GM19452 (cell line): Measurements from ENCODE around the gene PLK5.
A peak's percentile ranks its signal among the peaks of the same experiment; 100 is the strongest.
"Not testable (repeated sequence)": the region's sequence is repeated elsewhere in the genome, so short reads cannot be mapped to it uniquely, and the experiment has no call there.

Source experiments
- ATAC-seq: cut with Tn5 transposase; IDR thresholded peaks from one replicate; pipeline ENCODE4 v1.9.1; 2021; ENCODE audit not compliant: unreplicated experiment

PLK5 gene, protein sequence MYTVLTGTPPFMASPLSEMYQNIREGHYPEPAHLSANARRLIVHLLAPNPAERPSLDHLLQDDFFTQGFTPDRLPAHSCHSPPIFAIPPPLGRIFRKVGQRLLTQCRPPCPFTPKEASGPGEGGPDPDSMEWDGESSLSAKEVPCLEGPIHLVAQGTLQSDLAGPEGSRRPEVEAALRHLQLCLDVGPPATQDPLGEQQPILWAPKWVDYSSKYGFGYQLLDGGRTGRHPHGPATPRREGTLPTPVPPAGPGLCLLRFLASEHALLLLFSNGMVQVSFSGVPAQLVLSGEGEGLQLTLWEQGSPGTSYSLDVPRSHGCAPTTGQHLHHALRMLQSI

DNA sequence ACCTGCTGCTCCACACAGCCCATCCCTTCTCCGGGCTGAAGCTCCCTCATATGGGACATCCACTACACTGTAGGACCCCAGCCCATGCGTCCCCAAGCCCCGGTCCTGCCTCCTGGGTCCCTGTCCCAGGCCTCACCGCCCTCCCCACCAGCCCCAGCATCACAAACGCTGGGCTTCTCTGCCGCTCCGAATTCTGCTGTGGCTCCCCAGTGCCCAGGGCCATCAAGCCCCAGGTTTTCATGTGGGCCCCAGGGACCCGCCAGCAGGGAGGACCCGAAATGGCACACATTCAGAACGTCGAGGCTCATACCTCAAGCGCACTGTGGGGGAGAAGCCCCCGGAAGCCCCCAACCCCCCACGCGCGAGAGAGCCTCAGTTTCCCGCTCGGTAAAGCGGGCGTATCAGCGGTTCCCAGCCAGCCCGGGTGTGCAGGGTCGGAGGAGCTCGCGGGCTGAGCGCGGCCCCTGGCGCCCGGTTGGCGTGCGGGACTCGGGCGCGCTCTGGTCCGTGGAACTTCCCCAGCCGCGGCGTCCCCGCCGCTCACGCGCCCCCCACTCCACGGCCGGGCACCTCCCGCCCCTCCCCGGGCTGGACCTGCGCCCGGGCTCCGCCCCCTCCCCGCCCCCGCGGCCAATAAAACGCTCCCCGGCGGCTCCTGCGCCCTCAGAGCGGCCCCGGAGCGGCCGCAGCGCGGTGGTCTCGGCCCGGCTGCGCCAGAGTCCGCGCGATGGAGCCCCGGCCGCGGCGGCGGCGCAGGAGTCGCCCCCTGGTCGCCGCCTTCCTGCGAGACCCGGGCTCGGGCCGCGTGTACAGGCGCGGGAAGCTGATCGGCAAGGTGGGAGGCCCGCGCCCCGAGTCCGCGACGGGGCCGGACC is at the start of gene PLK5:
TSS of gene PLK5 (plus strand) at position 666 of the 875 bp plus-strand sequence. CDS start 2,920 bp downstream, outside the sequence.
- no peak for ATAC-seq

DNA sequence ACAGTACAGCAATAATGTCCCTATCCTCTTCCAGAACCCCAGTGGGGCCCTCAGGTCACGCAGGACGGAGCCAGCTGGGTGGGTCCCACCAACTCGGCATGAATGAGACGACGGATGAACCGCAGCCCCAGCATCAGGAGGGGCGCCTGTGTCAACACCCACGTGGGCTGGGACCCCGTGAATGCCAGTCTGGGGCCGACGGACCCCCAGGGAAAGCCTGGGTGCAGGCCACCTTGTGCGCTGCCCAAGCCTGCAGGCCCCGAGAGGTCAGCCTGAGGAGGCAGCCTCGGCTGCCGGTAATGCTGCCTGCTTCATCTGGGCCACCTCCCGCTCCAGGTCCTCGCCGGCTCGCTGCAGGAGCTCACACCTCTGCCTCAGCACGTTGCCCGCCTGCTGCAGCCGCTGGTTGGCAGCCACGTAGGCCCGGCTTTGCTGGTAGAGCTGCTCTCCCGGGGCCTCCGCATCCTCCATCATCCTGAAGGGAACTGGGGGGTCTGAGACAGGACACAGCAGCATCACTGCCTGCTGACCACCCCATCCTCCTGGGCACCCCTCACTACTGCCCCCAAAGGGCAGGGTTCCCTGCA is 49.0 kb upstream of the PLK5 start:
- ATAC-seq = no peak

DNA sequence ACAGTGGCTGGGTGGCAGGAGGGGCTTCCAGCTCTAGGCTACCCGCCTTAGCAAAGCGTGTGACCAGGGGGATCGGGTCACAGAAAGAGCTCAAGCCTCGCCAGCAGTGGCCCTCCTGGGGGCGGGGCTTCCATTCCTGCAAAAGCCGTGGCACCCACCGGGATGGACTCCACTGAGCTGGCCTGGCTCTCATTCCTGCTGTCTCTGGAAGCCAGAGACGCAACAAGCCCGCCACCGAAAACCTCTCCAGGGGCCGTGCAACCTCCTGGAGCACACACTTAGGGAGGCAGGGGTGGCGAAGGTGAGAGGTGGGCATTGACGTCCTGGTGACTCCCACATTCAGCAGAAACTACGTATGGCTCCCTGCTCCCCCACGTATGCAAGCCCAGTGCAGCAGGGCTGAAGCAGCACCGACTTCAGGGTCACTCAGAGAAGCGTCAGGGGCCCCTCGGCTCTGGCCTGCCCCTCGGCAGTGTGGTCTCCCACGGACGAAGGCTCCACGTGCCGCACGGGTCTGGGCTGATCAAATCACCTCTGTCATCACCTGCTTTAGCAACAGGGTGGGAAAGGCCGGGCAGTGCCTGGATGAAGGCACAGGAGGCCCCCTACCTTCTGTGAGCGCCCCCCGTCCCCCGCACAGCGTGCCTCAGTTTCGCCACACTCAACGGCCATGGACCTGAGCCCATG is 48.0 kb upstream of the PLK5 start:
- no peak for ATAC-seq

DNA sequence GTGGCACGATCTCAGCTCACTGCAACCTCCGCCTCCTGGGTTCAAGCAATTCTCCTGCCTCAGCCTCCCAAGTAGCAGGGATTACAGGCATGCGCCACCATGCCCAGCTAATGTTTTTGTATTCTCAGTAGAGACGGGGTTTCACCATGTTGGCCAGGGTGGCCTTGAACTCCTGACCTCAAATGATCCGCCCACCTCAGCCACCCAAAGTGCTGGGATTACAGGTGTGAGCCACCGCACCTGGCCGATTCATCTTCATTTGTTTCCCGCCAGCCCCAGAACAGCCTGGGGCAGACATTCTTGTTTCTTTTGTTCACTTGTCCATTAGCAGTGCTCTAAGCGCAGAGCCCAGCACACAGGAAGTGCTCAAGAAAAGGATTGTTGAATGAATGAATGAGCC is 46.8 kb upstream of the PLK5 start:
- not testable (repeated sequence) for ATAC-seq

DNA sequence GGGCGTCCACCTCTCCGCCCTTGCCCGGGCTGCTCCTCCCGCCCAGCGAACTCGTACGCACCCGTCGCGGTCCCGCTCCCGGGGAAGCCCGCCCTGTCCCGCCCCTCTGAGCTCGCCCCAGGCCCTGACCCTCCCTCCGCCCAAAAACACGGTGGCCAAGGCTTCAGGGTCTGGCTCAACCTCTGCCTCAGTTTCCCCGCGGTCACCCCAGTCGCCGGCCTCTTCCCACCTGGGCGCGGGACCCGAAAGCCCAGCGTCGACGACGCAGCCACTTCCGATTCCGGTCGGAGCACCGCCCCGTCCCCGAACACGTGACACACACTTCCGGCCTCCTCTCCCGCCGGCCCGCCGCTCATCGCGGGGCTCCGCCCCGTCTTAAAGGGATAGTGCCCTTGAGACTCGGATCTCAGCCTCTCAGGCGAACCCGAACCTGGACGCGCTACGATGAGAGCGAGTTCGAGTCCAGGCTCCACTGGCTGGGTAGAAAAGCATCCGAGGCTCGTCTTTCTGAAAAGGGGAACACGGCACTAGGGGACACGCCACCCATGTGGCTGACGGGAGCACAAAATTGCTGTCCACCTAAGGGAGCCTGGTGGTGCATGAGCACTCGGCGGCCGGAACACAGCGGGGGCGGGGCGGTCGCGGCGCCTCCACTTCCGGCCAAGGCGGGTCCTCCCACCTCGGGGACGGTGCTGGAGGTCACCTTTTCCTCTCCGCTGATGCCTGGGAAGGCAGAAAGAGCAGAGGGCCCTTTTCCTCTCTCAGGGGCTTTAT is 44.8 kb upstream of the PLK5 start, which contains the start of gene C19orf25:
TSS of gene C19orf25 (minus strand) at position 282 of the 774 bp plus-strand sequence. CDS start 312 bp downstream, outside the sequence.
- peak; percentile 87 for ATAC-seq

DNA sequence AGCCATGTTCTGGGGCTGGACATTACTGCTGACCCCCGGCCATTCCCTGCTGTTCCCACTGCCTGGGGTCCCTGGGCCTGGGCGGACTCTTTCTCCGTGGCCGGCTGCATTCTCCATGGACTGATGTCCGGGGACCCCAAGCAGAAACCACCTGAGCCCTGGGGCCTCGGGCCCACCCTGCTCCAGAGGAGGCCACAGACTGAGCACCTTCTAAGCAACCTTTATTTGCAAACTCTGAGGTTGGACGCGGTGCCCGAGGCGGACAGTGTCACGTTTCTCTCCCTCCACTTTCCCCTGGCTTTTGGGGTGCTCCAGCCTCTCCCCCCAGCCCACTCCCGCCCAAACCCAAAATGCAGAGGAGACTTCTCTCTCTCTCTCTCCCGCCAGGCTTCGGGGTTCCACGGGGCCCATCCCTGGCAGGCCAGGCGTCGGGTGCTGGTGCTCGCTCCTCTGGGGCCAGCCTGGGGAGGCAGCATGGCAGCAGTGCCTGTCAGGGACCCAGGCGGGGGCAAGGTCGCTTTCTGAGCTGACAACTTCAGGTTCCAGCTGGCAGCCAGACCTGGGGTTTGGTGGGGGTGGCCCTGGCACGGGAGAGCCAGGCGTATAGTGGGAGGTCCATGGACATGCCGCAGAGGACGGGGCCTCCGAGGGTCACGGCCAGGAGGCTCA is 42.5 kb upstream of the PLK5 start:
- ATAC-seq = no peak

DNA sequence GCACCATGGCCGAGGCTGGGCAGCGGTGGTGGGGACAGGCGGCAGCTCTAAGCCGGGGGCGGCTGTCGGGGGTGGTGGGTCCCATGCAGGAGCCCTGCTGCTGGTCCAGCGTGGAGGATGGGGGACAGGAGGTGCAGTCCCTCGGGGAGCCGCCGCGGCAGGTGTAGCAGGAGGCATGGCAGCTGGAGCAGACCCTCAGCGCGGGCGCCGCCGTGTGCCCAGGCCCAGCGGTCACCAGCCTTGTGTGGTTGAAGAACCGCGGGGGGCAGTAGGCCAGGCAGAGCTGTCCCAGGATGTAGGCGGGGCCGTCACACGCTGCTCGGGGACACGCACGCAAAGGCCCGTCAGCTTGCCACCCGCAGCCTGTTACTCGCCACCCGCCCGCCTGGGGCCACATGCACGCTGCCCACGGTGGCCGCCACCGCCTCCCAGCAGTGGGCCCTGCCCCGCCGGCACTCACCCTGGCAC is 42.0 kb upstream of the PLK5 start:
- no peak for ATAC-seq

DNA sequence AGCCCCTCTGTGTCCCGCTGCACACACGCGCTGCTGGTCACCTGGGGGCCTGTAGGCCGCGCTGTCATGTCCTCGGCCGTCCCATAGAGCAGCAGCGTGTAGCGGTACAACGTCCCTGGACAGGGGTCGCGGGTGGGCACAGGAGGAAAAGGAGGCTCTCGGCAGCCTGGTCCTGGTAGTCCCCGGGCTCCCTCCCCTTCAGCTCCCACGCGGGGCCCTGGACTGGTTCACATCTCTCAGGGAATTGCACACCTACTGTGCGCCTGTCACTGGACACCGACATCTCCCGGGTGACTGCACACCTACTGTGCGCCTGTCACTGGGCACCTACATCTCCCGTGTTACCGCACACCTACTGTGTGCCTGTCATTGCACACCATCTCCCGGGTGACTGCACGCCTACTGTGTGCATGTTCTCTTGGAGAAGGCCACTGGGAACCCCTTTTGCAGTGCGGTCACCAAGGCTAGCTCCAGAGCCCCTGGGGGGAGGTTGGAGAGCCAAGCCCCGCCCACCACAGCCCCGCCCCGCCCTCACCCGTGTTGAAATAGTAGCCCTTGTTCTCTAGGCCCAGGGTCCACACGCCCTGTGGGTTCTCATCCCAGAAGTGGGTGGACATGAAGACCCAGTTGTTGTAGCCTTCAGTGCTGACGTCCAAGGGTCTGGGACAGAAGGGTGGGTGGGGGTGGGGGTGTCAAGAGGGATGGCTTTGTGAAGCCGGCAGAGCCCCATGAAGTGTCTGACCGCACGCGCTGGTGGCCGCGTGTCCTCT is 41.3 kb upstream of the PLK5 start:
- ATAC-seq = no peak

DNA sequence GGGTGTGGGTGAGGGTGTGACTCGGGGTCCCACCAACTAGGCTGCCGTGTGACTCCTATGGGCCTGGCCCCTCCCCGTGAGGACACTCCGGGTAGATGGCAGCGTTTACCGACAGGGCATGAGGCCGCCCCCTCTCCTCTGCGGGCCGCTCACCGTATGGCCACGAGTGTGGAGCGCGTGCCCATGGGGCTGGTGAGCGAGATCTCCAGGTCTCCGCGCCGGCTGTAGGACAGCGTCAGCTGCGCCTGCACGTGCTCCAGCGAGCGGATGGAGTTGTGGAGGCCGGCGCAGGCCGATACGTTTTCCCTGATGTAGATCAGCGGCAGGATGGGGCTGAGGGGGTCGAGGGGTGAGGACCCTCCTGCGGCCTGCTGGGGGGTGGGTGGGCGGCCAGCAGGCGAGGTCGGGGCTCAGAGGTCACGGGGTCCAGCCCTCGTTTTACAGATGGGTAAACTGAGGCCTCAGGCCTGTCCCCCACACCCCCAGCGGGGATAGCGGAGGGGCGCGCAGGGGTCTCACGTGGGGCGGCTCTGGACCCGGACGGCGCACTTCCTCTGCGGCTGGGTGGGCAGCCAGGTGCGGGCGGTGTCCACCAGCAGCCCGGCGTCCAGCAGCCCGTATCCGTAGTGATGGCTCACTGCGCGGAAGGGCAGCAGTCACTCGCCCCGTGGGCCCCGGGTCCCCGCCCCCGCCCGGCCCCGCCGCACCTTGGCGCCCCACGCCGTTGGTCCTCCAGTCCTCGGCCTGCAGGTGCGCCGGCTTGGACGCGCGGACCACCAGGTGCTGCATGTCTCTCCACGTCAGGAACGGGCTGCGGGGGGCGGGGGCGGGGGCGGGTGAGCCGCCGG is 40.5 kb upstream of the PLK5 start:
- ATAC-seq = no peak

DNA sequence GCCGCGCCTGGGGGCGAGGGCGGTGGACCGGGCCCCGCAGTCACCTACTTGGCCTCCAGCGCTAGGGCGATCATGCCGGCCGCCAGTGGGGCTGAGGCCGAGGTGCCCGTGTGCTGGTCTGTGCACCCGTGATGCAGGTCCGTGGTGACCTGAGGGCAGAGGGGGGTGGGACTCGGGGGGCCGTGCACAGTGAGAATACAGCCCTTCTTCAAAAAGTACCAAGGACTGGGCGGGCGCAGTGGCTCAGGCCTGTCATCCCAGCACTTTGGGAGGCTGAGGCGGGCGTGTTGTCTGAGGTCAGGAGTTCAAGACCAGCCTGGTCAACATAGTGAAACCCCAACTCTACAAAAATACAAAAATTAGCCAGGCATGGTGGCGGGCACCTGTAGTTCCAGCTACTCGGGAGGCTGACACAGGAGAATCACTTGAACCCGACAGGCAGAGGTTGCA is 39.9 kb upstream of the PLK5 start:
- no peak for ATAC-seq

DNA sequence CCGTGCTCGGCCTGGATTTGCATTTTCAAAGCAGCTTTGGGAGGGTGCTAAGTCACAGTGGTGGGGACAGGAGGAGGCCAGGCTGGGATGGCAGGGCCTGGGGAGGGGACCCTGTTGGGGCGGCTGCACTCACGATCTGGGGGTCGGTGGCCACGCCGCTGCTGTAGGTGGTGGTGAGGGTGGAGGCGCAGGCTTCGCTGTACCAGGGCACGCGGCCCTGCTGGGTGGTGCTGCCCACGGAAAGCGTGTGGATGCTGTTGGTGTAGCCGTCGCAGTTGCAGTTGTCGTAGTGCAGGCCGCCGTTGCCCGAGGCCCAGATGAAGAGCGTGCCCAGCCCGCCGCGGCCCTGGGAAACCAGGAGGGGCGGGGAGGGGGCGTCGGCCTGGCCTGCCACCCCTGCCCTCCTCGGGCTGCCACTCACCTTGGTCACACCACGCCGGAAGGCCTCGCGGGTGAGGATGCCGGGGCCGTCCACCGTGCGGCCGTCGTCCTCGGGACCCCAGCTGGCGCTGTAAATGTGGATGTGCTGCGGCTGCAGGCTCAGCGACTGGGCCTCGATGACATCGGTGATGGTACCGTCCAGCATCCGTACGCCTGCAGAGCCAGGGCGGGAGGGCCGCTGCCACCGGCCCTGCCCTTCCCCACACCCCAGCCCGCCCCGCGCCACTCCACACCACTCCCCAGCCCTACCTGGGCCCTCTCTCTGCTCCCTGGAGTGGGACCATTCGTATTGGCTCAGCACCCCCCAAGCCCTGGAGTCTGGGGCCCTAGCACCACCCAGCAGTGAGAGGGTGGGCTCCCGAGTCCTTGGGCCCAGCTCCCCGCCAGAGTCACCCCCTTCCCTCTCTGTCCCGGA is 36.9 kb upstream of the PLK5 start:
- no peak for ATAC-seq

DNA sequence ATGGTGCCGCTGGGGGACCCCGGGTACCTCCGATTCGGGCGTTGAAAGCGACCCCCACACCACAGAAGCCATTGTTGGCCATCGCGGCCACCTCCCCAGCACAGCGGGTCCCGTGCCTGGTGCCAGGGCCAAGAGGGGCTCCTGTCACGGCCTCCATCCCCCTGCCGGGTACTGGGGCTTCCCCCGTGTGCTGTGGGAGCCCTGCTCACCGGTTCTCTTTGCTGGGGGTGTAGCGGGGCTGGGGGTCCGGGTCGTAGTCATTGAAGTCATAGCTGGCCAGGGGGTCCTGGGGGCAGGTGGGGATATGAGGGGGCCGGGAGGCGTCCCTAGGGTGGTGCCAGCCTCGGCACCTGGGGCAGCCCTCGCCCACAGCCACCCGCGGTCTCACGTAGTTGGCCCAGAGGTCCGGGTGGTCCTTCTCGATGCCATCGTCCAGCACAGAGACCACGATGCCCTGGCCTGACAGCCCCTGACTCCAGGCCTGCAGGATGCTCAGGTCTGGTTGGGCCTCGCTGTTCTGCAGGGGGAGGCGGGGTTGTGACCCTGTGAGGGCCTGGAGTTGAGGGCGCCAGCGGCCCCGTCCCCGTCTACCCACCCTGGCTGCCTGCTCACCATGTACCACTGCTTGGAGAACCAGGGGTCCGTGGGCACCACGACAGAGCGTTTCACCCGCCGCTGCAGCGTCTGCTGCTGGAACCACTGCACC is 36.1 kb upstream of the PLK5 start:
- ATAC-seq = no peak

DNA sequence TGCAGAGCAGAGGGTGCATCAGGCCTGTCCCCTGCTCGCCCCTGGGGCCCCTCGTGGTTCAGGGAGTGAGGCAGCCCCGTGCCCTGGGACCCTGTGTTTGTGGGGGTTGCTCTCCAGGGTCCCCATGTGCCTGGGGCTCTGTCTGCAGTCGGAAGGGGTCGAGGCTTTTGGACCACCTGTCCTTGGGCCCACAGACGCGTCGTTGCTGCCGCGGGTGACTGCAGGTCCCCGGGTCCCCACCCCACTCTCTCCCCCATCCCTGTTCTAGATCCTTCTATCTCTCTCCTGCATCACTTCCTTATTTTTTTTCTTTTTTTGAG is 35.6 kb upstream of the PLK5 start:
- ATAC-seq = no peak

DNA sequence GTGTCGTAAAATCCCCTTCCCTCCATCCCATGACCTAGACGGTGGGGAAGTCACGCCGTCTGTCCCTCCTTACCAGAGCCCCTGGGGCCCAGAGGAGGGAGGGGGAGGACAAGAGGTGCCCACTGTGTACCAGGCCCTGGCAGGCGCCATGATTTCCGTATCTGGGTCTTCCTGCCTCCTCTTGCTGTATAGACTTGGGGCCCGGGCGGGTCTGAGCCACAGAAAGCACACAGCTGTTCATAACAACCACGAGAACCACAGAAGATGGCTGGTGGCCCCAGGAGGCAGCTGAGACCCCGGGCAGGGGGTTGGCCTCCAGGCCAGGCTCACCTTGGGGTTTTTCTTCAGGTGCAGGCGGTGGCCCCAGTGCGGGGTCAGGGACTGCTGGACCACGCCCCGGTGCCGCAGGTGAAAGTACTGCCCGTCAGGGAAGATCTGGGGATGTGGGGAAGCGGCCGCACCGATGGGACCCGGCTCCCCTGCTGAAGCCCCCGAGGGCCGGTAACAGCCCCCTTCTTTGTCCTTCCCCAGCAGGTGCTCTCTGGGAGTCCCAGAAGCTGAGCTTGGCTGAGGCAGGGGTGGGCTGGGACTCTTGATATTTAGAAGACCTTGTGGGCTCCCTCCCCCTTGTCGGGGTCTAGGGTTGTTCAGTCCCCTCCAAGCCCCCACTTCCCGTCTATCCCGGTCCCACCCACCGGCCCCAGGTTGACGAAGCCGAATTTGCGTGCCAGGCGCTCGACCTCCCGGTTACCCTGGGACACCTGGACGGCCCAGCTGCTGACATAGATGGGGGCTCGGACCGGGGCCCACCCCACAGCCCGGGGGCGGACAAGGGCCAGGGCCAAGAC is 34.2 kb upstream of the PLK5 start:
- no peak for ATAC-seq

DNA sequence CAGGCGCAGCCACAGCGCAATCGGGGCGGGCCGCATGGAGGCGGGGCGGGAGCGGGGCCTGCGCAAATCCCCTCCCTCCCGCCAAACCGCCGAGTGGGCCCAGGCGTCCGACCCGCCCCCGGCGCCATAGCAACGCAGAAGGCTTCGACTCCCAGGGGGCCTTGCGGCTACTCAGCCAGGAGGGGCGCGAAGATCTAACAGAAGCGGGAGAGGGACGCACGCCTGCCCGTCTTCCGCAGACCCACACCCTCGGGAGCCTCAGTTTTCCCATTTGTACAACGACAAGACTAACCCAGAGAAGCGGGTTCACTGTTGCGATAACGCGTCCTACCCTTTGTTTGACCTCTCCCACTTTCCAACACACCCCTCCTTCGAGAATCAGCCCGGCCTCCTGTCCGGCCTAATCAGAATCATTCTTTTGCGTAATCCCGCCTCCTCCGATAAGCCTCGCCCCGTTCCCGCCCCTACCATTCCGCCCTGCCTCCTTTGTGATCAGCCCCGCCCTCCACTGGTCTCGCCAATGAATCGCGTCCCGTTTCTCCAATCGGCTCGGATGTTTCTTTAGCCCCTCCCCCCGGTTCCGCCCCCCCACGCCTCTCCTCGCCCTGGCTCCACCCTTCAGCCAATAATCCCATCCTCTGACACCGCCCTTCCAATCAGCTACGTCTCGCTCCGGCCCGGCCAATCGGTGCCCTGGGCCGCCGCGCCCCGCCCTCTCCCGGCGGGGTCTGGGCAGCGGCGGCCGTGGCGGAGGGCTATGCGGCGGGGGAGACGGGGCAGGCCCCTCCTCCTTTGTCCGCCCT is 33.4 kb upstream of the PLK5 start, which contains the start of gene PCSK4:
TSS of gene PCSK4 (minus strand) at position 40 of the 803 bp plus-strand sequence. CDS start at position 36, 4 bp downstream.
- peak; percentile 73 for ATAC-seq
